GM19452 (cell line): Measurements from ENCODE around the gene ARID3C.

Experiments
- ATAC-seq: cut with Tn5 transposase; IDR thresholded peaks from one replicate; pipeline ENCODE4 v1.9.1; 2021; ENCODE audit not compliant: unreplicated experiment

ARID3C gene

DNA sequence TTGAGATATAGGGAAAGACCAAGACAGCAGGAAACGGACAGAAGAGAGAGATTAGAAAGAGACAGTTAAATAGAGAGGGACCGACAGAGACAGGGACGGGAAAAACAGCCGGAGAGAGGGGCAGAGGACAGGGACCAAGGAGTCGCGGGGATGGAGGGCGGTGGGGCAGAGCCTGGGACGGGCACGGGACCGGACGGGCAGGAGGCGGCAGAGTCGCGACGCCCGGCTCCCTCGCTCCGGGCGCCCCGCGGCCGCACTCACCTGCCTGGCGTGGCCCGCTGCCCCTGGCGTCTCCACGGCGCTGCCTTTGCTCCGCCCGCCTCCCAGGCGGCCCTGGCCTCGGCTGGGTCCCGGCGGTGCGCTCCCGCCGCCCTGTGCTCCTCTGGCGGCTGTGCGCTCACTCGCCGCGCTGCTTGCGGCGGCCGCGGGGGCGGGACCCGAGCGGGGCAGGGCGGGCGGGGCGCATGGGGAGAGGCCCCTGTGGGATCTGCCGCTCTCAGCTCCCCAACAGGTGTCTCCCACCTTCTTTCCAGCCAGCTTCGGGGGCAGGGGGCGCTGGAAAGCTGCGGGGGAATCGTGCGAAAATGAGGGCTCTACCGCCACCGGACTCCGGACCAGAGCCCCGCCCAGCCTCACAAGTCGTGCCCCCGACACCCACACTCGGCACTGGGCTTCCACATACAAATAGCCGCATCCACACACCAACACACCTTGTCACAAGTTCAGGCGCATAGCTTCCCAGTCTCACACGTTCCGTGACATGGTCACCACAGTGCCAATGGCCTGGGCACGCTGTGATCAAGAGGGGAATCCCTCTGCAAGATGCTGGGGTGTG, at the start of gene ARID3C:
Gene ARID3C (minus strand): TSS at position 411 of the 835 bp plus-strand sequence. CDS start 1,052 bp downstream, outside the sequence.
- no peak for ATAC-seq

DNA sequence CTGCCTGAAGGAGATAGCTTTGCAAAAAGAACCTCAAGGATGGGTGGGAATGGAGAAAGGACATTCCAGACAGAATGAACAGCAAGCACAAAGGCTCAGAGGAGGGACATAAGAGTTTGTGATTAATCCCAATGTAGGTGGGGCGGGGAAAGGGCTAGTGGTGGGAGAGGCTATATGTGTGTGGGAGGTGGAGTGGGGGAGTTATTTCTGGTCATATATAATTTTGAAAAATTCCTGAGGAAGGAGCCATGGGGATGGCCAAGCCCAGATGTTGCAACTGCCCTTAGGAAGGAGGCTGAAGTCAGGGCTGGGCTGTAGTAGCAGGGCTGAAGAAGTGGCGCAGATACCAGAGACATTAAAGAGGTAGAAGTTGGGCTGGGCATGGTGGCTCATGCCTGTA, 47.0 kb upstream of the ARID3C start:
- no peak for ATAC-seq

DNA sequence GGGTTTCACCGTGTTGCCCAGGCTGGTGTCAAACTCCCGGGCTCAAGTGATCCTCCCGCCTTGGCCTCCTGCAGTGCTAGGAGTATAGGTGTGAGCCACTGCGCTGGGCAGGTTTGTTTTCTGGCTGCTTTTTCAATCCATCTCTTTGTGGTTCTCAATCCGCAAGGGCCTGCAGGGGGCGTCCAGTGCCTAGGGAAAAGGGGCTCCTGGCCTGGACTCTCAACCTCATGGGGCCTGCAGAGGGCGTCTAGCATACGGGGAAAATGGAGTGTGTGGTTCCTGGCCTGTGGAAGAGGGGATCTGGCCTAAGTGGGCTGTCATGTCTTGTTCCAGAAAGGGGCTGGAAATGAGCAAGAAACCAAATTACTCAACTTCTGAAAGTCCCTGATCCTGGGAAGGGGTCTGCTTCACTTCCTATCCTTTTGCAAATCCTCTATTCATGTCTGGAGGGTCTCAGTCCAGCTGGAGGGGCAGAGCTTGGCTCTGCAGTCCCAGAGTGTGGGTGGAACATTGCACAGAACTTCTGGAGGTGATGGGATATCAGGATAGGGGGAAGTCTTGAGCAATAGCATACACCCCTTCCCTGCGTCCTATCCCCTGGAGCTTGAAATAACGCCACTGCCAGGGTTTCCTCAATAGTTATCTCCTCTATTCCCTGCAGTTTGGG, 46.3 kb upstream of the ARID3C start:
- no peak for ATAC-seq

GRCh38 chr9:34674440-34674839, 45.6 kb upstream of the ARID3C start:
- no peak for ATAC-seq

DNA sequence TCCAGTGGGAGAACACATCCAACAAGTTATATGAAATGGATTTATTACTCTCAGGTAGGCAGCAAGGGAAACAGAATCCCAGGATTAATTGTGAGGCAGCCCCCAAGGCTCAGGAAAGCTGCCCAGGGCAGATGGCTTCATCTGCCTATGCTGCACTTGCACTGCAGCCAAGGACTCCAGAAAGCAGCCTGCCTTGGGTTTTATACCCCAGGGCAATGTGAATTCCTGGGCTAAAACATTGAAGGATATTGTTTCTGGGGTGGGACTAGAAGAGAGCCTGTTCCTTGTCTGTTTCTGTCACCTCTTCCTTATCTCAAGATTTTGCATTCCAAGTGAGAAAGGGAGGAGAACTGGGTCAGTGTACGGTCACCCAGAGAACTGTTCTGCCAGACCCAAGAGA, 42.4 kb upstream of the ARID3C start:
- no peak for ATAC-seq

GRCh38 chr9:34669809-34670562, 41.1 kb upstream of the ARID3C start:
- no peak for ATAC-seq

- peak; percentile 60 for ATAC-seq
Measured at GRCh38 chr9:34665381-34666250, 36.8 kb upstream of the ARID3C start.

DNA sequence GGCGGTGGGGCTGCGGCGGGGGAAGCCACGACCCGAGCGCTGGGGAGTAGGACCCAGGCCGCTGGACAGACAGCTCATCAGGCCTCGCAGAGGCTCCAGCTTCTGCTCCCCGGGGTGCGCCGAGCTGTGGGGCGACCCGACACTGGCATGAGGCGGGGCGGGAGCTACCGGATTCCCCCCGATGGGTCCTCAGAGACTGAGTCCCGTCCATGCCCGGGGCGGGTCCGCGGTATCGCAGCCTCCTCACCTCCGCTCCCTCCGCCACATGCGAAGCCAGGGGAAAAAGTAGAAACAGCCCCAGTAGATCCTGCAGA, 36.2 kb upstream of the ARID3C start:
- peak; percentile 23 for ATAC-seq

- peak; percentile 51 for ATAC-seq
Measured at GRCh38 chr9:34664281-34665066, 35.6 kb upstream of the ARID3C start.

- ATAC-seq = no peak
Measured at GRCh38 chr9:34663303-34663605, 34.4 kb upstream of the ARID3C start.

DNA sequence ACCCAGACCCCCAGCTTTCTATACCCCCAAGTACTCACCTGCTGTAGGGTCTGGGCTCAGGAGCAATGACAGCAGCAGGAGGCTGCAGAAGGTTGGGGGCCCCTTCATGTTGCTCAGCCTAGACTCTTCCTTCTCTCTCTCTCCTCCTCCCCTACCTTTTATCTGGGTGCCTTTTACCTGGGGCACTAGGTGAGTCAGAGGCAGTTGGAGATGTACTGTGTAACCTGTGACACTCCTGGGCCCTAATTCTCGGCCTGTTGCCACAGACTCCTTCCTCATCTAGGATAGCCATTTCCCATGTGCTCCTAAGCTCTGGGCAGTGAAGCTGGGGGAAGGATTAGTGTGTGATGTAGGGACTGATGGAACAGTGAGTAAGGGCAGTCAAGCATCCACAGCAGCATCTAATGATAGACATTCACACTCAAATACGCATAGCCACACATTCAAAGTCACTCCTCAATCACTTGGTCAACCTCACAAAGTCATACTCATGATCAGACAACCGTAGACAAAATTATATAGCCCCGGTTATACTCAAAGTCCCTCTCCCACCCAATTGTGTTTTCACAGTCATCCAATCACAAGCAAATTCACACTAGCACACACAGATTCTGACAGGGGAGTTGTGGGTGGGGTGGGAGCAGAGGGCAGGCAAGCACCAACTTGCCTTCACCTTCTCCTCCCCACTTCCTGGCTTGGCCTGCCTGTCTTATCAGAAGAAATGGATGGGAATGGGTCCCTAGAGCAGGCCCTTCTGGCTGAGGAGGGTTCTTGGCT, 33.8 kb upstream of the ARID3C start, which contains the start of gene CCL27:
Gene CCL27 (minus strand): TSS at position 132 of the 777 bp plus-strand sequence. CDS start 24 bp downstream, at position 108.
- ATAC-seq = no peak

DNA sequence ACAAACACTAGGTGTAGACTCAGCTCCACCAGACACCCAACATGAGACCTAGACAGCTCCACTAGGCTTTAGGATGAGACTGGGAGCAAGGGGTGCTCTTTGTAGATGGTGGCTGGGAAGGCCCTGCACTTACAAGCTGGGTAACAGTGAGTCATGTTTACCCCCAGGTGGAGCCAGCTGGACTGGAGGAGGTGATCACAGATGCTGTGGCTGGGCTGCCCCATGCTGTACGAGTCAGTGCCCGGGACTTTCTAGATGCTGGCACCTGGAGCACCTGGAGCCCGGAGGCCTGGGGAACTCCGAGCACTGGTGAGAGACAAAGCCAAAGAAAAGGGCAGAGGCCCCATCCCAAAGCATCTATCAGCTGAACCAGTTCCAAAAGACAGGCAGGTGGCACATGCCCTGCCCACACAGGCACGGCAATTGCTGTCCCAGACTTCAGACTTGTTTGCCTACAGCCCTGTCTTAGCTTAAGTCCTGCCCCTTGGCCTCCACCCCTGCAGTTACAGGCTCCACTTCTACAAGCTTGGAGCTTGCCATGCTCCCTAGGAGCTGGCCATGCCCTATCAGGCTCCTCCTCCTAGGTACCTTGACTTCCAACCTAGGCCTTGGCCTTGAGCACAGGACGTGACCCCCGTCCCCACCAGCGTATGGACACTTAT, 30.9 kb upstream of the ARID3C start:
- ATAC-seq = no peak

GRCh38 chr9:34658461-34658860, 29.6 kb upstream of the ARID3C start:
- ATAC-seq = no peak

GRCh38 chr9:34656992-34657391, 28.1 kb upstream of the ARID3C start:
- no peak for ATAC-seq

DNA sequence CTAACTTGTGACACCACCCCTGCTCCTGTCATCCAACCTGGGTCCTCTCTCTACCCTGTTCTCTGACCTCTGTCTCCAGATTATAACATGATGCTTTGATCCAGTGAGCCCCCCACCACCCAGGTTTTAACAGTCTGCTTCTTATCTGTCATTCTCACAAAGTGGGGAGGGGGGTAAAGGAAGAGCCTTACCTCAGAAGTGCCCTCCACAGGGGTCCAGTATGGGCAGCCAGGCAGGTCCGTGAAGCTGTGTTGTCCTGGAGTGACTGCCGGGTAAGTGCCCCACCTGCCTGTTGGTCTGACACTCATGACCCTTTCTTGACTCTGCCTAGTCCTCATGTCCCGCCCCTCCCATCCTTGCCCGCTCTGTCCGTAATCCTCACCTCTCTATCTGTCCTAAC, 26.5 kb upstream of the ARID3C start:
- no peak for ATAC-seq

- no peak for ATAC-seq
Measured at GRCh38 chr9:34654323-34655051, 25.6 kb upstream of the ARID3C start.

- ATAC-seq = no peak
Measured at GRCh38 chr9:34653151-34654072, 24.5 kb upstream of the ARID3C start.
